ENCODE results near the gene ZDHHC11B.
"Not testable (repeated sequence)": the region's sequence is repeated elsewhere in the genome, so short reads cannot be mapped to it uniquely, and the experiment has no call there.

ZDHHC11B gene

GRCh38 chr5:681317-682191 lies 103.0 kb downstream of the ZDHHC11B start:
- H4K20me1 ChIP-seq (ENCODE audit: insufficient read depth, low read length); H3K36me3 ChIP-seq (replicated peaks; ENCODE audit: low read depth, low read length); H2AFZ ChIP-seq (ENCODE audit: low read depth, low read length); H3K9me3 ChIP-seq (ENCODE audit: insufficient read depth, low read length); H3K27ac ChIP-seq (ENCODE audit: low read length); H3K27me3 ChIP-seq (ENCODE audit: low read depth, low read length); H3K79me2 ChIP-seq (ENCODE audit: low read length); H3K4me1 ChIP-seq (ENCODE audit: low read length); H3K4me2 ChIP-seq (ENCODE audit: low read length); H3K9ac ChIP-seq (ENCODE audit: low read length); H3K4me3 ChIP-seq (ENCODE audit: low read length): not testable (repeated sequence)

GRCh38 chr5:680836-681235 lies 103.7 kb downstream of the ZDHHC11B start:
- not testable (repeated sequence) for H4K20me1 ChIP-seq (ENCODE audit: insufficient read depth, low read length); H3K4me3 ChIP-seq (ENCODE audit: low read length); H3K79me2 ChIP-seq (ENCODE audit: low read length); H3K4me1 ChIP-seq (ENCODE audit: low read length); H3K4me2 ChIP-seq (ENCODE audit: low read length); H3K9me3 ChIP-seq (ENCODE audit: insufficient read depth, low read length); H3K36me3 ChIP-seq (replicated peaks; ENCODE audit: low read depth, low read length); H2AFZ ChIP-seq (ENCODE audit: low read depth, low read length); H3K9ac ChIP-seq (ENCODE audit: low read length); H3K27me3 ChIP-seq (ENCODE audit: low read depth, low read length); H3K27ac ChIP-seq (ENCODE audit: low read length)

- not testable (repeated sequence) for H3K27ac ChIP-seq (ENCODE audit: low read length); H3K79me2 ChIP-seq (ENCODE audit: low read length); H4K20me1 ChIP-seq (ENCODE audit: insufficient read depth, low read length); H3K36me3 ChIP-seq (replicated peaks; ENCODE audit: low read depth, low read length); H3K4me3 ChIP-seq (ENCODE audit: low read length); H3K4me2 ChIP-seq (ENCODE audit: low read length); H3K9ac ChIP-seq (ENCODE audit: low read length); H3K27me3 ChIP-seq (ENCODE audit: low read depth, low read length); H3K9me3 ChIP-seq (ENCODE audit: insufficient read depth, low read length); H3K4me1 ChIP-seq (ENCODE audit: low read length); H2AFZ ChIP-seq (ENCODE audit: low read depth, low read length)
Measured at GRCh38 chr5:680118-680795, 104.3 kb downstream of the ZDHHC11B start.

DNA sequence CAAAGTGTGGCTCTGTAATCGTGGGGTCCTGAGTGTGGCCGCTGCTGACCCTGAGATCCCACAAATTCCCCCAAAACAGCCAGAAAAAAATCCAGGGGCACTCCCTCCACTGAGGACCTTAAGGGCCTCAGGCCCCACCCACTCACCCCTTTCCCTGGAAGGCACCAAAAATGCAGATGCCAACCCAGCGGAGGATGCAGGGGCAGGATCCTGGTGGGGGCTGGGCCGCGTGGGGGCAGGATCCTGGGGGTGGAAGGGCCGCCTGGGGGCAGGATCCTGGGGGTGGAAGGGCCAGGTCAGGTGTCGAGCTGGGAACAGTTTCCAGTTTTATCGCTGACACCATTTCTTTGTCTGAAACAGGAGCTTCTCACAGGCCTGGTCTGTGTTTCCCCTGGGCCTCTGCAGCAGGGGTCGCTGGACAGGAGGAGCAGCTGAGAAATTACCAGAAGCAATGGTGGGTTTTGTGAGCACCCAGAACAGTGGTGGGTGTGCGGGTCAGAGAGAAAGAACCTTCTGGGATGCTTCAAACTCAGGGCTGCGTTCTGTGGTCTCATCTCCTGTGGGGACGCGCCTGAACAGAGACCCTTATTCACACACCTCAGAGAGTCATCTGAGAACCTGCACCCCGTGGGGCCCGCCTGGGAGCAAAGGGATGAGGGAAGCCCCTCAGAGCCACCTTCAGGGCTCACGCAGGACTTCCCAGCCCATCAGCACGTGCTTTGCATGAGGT lies 105.2 kb downstream of the ZDHHC11B start:
- H3K4me3 ChIP-seq (ENCODE audit: low read length); H2AFZ ChIP-seq (ENCODE audit: low read depth, low read length); H3K4me1 ChIP-seq (ENCODE audit: low read length); H3K27me3 ChIP-seq (ENCODE audit: low read depth, low read length); H3K36me3 ChIP-seq (replicated peaks; ENCODE audit: low read depth, low read length); H3K27ac ChIP-seq (ENCODE audit: low read length); H3K4me2 ChIP-seq (ENCODE audit: low read length); H3K9me3 ChIP-seq (ENCODE audit: insufficient read depth, low read length); H4K20me1 ChIP-seq (ENCODE audit: insufficient read depth, low read length); H3K79me2 ChIP-seq (ENCODE audit: low read length); H3K9ac ChIP-seq (ENCODE audit: low read length): not testable (repeated sequence)

- H3K36me3 ChIP-seq (replicated peaks; ENCODE audit: low read depth, low read length); H4K20me1 ChIP-seq (ENCODE audit: insufficient read depth, low read length); H3K27me3 ChIP-seq (ENCODE audit: low read depth, low read length); H3K27ac ChIP-seq (ENCODE audit: low read length); H3K4me1 ChIP-seq (ENCODE audit: low read length); H3K9ac ChIP-seq (ENCODE audit: low read length); H2AFZ ChIP-seq (ENCODE audit: low read depth, low read length); H3K4me3 ChIP-seq (ENCODE audit: low read length); H3K9me3 ChIP-seq (ENCODE audit: insufficient read depth, low read length); H3K79me2 ChIP-seq (ENCODE audit: low read length); H3K4me2 ChIP-seq (ENCODE audit: low read length): not testable (repeated sequence)
Measured at GRCh38 chr5:678521-678920, 106.0 kb downstream of the ZDHHC11B start.

DNA sequence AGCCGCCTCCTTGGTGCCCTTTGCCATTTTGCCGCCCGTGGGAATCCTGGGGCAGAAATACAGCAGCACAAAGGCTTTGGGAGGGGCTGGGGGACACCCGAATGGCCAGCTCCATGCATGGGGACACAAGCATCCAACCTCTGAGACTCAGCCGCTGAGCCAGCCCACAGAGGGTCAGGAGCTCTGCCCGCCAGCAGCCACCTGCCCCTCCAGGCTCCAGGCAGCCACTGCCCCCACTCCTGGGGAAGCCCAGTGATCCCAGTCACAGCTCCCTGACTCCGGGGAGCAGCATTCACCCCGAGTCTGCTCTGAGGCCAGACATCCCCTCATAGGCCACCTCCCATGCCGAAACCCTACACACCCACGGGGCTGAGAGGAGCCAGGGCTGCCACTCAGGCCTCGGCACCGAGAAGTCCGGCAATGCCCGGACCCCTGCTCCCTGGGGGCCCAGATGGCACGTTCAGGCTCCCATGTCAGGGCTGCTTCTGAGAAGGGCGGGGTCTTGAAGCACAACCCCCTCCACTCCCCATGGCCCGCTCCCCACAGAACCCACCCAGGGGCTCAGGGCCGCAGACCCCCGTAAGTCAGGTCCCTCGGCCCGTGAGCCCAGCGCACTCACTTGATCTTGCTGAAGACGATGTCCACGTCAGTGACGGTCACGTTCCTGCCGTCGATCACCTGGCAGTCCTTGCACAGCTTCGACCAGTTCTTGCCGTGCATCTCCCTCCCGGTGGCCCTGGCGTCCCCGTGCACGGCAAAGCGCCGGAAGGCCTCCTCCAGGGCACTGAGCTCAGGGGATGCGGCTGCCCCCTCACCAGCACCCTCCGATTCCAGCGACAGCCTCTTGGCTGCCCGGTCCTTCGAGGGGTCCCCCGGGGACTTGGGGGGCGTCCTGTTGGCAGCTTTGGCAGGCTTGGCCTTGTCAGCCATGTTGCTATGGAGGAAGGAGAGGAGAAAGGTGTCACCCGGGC lies 107.1 kb downstream of the ZDHHC11B start:
- no peak overlapping the region for H2AFZ ChIP-seq (ENCODE audit: low read depth, low read length)
- no peak overlapping the region for H3K9ac ChIP-seq (ENCODE audit: low read length)
- H3K27ac ChIP-seq (ENCODE audit: low read length), result no peak overlapping the region
- H3K4me2 ChIP-seq (ENCODE audit: low read length), result no peak overlapping the region
- no peaks in the 10 kb centered on the region for H3K4me1 ChIP-seq (ENCODE audit: low read length)
- TF ChIP-seq, protein P1, sequence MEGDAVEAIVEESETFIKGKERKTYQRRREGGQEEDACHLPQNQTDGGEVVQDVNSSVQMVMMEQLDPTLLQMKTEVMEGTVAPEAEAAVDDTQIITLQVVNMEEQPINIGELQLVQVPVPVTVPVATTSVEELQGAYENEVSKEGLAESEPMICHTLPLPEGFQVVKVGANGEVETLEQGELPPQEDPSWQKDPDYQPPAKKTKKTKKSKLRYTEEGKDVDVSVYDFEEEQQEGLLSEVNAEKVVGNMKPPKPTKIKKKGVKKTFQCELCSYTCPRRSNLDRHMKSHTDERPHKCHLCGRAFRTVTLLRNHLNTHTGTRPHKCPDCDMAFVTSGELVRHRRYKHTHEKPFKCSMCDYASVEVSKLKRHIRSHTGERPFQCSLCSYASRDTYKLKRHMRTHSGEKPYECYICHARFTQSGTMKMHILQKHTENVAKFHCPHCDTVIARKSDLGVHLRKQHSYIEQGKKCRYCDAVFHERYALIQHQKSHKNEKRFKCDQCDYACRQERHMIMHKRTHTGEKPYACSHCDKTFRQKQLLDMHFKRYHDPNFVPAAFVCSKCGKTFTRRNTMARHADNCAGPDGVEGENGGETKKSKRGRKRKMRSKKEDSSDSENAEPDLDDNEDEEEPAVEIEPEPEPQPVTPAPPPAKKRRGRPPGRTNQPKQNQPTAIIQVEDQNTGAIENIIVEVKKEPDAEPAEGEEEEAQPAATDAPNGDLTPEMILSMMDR (IDR thresholded peaks at IDR 0.05; ENCODE audit: low read depth, low read length), result no peak
- no peak for TF ChIP-seq EZH2phosphoT487 (IDR thresholded peaks at IDR 0.05; ENCODE audit: low read depth)
- H3K36me3 ChIP-seq (replicated peaks; ENCODE audit: low read depth, low read length), result no peaks in the 10 kb centered on the region
- no peaks in the 10 kb centered on the region for H4K20me1 ChIP-seq (ENCODE audit: insufficient read depth, low read length)
- H3K27me3 ChIP-seq (ENCODE audit: low read depth, low read length), result peaks cover 8% of the 10 kb centered on the region
- H3K9me3 ChIP-seq (ENCODE audit: insufficient read depth, low read length), result no peaks in the 10 kb centered on the region
- no peak overlapping the region for H3K4me3 ChIP-seq (ENCODE audit: low read length)
- H3K79me2 ChIP-seq (ENCODE audit: low read length), result no peaks in the 10 kb centered on the region

Data from OCI-LY3 (cell line).